DMS53 treated with DMSO at 0.1 percent for 48 hours (cell line): ENCODE data around the gene AIP.
A peak's percentile ranks its signal among the peaks of the same experiment; 100 is the strongest.
"Not testable (repeated sequence)": the region's sequence is repeated elsewhere in the genome, so short reads cannot be mapped to it uniquely, and the experiment has no call there.

Source experiments
- DNase-seq: peaks from one replicate; lab custom pipeline; 2025; ENCODE audit not compliant: unreplicated experiment; lab: John Stamatoyannopoulos, UW

AIP gene

GRCh38 chr11:67448220-67448609 lies 34.6 kb upstream of the AIP start:
- DNase-seq, result no peak

- DNase-seq, result peak; percentile 92
Observed at GRCh38 chr11:67449116-67449844, 33.5 kb upstream of the AIP start.

DNA sequence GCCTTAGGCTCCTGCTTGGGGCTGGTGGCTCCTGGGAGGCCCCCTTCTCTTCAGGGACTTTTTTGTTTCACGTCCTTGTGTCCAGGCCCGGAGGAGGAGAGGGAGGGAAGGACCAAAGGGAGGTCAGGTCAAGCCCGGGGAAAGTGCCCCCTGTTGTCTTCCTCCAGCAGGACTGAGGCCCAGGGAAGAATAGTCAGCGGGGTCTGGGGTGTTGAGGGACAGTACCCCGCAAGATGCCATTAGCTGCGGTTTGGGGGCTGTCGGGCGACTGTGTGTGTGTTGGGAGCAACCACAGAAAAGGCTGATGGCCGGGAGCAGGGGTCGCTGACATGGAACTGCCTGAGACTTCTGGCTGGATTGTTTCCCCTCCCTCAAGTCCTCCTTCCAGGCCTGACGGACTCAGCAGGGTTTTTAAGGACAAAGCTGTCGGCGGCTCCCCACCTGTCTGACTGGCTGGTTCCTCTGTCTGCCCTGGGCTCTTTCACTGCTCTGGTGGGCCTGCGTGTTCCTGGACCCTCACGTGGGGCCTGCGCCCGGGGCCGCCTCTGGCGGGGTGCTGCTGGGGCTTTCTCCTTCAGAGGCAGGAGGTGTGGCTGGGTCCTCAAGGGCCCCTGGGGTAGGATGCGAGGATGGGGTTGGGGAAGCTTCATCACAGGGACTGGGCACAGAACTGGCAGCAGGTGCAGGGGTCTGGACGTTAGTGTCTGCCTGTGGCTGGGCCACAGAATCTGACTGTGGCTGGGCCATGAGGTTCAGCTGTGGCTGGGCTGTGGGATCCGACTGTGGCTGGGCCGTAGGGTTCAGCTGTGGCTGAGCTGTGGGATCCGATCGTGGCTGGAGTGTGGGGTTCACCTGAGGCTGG lies 31.8 kb upstream of the AIP start:
- DNase-seq, result no peak

DNA sequence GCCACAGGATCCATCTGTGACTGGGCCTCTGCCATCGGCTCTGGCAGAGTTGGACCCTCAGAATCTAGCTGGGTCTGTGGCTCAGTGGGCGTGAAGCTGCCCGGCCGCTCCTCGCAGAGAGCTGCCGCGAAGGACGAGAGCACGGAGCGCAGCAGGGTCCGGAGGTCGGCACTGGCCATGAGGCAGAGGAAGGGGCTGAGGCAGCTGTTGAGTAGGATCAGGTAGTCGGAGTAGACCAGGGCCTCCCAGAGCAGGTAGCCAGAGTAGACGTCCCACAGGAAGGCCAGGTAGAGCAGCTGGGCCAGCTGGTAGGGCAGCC lies 31.2 kb upstream of the AIP start:
- DNase-seq, result no peak

- peak; percentile 25 for DNase-seq
Observed at GRCh38 chr11:67452141-67452952, 30.5 kb upstream of the AIP start, which contains the start of gene GPR152. Gene GPR152 (minus strand): TSS chr11:67452729. CDS start chr11:67452724, 5 bp downstream.

GRCh38 chr11:67453816-67454732 lies 28.8 kb upstream of the AIP start:
- DNase-seq, result no peak

- DNase-seq, result no peak
Observed at GRCh38 chr11:67455054-67455453, 27.8 kb upstream of the AIP start, which contains the start of gene CABP4. Gene CABP4 (plus strand): TSS chr11:67455354. CDS start chr11:67455424, 70 bp downstream.

DNA sequence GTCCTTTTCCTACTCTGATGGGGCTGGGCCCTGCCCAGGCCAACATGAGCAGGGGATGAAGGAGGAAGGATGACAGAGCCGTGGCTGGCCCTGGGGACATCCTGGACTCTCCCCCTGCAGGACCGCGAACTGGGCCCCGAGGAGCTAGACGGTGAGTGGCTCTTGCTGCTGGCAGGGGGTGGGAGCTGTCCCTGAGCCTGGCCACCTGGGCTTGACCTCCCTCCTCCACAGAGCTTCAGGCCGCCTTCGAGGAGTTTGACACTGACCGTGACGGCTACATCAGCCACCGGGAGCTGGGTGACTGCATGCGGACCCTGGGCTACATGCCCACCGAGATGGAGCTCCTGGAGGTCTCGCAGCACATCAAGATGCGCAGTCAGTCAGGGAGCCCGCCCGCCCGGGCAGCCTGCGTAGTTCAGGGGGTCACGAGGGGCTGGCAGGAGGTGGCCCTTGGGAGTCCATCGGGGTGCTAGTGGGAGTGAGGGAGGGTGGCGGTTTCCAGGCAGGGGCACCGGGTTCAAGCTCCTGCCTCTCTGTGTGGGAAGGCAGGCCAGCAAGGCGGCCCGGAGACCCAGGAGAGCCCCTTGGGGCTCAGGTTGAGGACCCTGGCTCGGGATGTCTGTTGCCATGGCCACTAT lies 26.6 kb upstream of the AIP start:
- no peak for DNase-seq

DNA sequence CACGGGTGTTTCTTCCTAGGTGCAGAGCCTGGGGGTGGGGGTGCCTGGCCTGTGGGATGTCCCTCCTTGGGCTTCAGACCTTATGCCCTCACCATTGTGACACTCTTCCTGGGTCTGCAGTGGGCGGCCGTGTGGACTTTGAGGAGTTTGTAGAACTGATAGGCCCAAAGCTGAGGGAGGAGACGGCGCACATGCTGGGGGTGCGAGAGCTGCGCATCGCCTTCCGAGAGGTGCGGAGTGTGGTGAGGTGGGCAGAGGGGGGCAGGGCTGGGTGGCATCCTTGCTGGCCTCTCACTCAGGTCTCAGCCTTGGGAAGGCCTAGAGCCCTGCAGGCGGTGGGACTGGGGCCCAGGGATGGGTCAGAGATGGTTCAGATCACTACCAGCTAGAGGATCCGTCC lies 25.4 kb upstream of the AIP start:
- DNase-seq, result no peak

DNA sequence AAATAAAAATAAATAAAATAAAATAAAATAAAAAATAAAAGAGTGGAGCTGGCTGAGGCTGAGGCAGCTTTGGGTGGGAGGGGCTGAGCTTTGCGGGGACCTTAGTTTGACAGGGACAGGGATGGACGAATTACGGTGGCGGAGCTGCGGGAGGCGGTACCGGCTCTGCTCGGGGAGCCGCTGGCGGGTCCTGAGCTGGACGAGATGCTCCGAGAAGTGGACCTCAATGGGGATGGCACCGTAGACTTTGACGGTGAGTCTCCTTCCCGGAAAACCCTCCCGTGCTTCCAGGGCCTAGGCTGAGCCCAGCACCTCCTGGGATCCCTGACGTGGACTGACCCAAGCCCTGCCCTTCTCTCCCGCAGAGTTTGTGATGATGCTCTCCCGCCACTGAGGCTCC lies 24.6 kb upstream of the AIP start:
- no peak for DNase-seq

DNA sequence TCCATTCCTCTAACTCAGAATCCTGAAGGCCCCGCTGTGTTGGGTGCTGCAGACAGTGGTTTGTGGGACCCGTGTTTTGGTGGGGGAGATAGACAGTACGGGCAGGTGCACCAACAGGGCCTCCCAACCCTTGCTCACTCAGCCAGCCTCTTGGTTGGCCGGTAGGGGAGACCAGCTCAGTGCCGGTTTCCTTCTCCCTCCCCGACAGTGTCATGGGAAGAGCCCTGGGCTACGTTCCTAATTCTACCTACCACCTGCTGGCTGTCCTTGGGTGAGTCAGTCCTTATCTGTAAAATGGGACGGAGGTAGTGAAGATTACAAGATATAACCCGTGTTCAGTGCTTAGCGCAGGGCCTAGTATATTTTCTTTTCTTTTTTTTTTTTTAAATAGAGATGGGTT lies 19.6 kb upstream of the AIP start:
- DNase-seq, result no peak

GRCh38 chr11:67463680-67464410 lies 19.0 kb upstream of the AIP start:
- DNase-seq, result peak; percentile 78

DNA sequence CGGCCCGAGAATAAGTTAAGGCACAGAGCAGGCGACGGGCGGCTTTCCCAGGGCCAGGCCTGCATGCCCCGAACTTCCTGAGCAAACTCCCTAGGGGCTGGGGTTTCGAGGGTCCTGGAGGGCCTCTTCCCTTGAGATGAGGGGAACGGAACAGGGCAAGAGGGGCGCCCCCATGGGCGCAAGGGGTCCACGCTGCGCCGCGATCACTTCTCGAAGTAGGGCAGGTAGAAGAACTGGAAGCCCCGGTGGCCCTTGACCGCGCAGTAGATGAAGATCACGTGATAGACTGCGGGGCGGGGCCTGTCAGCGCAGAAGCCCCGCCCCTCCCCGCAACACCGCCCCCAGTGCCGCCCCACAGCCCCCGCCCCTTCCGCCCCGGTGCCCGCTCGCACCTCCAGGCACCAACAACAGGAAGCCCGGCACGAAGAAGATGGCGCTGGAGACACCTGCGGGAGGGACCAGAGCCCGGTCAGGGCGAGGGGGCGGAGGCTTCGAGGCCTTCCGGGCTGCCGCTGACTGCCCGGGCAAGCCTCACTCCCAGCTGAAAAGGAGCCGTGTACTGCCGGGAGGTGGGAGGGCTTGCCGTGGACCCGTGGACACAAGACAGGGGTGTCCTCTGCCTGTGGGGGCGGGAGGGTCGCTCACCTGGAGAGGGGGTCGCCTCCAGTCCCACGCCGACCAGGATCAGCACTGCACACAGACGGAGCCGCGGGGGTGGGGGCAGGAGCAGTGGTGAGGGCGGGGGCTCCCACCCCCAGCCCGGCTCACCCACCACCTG lies 18.2 kb upstream of the AIP start:
- DNase-seq, result peak; percentile 86

GRCh38 chr11:67465189-67465510 lies 17.7 kb upstream of the AIP start:
- no peak for DNase-seq

GRCh38 chr11:67465530-67465929 lies 17.3 kb upstream of the AIP start:
- not testable (repeated sequence) for DNase-seq

GRCh38 chr11:67466367-67466766 lies 16.5 kb upstream of the AIP start:
- no peak for DNase-seq

- DNase-seq, result no peak
Observed at GRCh38 chr11:67466962-67467771, 15.7 kb upstream of the AIP start.

DNA sequence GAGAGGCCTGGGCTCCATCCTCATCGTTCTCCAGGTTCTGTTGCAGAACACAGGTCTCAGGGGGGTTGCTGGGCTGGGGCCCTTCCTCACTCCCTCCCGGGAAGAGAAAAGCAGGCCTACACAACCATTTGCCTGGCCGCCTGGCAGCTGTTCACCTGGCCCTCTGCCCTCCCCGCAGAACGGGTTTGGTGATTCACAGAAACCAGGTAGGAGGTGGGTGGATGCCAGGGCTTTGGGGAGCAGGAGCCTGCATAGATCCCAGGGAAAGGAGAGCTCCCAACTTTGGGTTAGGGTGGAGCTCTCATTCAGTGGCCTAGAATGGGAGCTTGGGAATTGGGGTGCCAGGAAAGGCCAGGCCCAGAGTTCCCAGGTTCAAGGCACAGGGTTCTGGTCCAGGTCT lies 14.8 kb upstream of the AIP start:
- DNase-seq, result peak; percentile 28
